ENCODE measurements around the gene CTCF.

Gene CTCF

DNA sequence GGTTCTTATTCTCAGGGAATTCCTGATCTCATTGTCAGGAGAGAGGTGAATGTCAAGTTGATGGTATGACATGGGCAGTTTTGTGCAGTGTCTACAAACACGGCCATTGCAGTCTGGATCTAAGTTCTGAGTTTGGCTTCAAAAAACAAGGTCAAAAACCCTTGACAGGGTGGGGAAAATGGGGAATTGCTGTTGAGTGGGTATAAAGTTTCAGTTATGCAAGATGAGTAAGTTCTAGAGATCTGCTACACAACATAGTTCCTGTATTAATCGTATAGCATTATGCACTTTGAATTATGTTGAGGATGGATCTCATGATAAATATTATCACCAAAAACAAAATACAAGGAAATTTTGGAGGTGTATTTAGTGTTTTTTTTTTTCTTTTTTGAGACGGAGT, 46.0 kb downstream of the CTCF start:
- DNase-seq = no peak

DNA sequence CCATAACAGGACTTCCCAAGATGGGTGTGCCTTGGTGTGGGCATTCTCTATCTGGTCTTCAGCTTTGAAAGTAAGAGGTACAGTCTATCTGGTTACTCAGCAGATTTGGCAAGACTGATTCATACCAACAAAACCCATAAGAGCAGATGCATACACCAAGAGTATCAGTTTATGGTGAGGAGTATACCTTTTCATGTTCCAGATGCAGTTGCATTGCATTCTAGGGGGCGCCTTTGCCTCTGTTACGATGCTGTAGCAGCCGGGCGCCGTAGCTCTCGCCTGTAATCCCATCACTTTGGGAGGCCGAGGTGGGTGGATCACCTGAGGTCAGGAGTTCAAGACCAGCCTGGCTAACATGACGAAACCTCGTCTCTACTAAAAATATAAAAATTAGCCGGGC, 51.5 kb downstream of the CTCF start:
- peak; percentile 42 for DNase-seq

DNA sequence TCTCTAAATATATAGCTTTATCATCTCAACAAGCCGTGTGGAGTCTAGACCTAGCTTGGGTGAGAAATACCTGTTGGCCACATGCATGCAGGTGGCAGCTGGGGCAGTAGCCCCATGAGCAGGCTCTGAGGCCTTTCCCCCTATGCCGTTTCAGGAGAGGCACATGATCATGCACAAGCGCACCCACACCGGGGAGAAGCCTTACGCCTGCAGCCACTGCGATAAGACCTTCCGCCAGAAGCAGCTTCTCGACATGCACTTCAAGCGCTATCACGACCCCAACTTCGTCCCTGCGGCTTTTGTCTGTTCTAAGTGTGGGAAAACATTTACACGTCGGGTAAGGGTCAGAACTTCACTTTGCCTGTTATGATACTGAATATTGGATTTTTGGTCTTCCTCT, 65.9 kb downstream of the CTCF start:
- no peak for DNase-seq

DNA sequence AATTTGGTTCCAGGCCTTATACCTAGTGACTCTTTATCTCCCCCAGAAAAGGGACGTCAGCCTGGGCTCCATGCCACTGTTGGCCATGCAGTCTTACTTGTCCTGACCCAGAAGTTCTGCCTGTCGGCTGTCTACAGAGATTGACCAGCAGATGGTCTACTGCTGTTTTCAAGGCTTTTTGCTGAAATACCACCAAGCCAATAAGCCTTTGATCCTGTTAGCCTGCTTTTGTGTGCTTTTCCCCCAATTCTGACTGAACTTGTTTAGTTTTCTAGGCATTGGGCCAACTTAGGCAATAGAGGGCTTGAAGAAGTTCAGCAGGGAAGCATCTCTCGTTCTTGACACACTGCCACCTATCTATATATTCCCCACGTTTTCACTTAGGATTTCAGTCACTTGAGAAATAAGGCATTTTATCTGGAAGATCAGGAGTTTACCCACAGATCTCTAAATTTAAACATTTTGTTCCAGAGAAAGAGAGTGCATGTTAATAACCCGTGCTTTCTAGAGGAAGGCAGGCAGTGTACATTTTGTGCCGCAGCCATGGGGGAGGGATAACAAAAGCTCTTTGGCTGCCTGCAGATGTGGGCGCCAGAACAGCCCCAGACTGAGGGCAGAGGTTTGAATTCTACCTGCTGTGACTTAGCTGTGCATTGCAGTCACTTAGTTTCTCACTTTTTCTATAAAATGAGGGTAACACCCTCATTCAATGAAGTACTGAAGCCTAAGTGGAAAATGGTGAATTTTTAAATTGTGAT, 70.3 kb downstream of the CTCF start:
- no peak for DNase-seq

GRCh38 chr16:67636713-67637112, 74.4 kb downstream of the CTCF start:
- DNase-seq = no peak

GRCh38 chr16:67637625-67638024, 75.3 kb downstream of the CTCF start:
- no peak for DNase-seq

DNA sequence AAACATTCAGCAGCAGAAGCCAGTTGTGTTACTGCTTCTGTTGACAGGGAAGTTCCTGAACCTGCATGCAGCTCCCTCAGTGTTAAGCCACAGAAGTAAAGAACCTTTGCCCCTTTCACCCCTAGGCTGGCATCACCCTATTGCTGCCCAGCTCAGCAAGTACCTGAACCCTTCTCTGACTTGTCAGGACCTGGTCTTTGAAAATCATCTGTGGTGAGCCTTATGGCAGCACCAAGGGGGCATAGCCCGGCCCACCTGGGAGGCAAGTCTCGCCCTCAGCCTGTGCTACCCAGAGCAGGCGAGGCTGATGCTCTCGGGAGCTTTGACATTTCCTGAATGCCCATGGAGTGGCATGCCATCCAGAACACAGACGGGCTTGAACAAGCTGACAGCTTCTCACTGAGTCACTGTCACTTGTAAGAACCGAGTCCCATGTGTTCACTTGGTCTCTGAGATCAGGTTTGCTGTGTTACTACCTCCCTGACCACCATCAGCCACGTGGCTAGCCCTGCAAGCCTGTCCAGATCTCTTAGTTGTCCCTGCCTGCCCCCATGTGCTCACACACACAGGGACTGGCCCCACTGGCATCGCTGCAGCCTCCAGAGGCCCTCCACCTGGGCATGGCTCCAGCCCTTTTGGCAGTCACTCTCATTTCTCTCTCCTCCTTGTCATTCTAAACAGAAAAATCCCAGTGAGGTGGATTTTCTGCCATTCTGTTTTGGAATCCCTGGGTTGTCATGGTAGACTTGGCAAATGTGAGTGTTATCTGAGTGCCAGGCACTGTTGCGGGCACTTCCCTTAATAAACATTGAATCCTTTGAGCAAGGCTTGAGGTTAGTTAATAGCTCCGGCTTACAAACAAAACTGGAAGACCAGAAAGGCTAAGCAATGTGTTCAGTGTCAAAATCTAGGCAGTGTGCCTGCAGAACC, 79.7 kb downstream of the CTCF start:
- no peak for DNase-seq

DNA sequence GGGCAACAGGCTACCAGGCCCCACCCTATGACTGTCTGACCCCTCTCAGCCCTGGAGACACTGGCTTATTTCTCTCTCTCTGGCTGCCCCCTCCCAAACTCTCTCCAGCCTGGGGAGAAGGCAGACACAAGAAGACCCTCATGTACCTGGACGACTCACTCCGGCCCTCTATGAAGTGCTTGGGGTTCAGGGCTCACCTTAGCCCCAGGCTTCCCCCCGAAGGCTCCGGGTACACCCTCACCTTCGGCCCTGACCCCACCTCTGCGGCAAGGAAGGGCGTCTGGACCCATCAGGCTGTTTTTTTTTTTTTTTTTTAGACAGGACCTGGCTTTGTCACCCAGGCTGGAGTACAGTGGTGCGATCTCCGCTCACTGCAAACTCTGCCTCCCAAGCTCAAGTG, 81.7 kb downstream of the CTCF start:
- no peak for DNase-seq

DNA sequence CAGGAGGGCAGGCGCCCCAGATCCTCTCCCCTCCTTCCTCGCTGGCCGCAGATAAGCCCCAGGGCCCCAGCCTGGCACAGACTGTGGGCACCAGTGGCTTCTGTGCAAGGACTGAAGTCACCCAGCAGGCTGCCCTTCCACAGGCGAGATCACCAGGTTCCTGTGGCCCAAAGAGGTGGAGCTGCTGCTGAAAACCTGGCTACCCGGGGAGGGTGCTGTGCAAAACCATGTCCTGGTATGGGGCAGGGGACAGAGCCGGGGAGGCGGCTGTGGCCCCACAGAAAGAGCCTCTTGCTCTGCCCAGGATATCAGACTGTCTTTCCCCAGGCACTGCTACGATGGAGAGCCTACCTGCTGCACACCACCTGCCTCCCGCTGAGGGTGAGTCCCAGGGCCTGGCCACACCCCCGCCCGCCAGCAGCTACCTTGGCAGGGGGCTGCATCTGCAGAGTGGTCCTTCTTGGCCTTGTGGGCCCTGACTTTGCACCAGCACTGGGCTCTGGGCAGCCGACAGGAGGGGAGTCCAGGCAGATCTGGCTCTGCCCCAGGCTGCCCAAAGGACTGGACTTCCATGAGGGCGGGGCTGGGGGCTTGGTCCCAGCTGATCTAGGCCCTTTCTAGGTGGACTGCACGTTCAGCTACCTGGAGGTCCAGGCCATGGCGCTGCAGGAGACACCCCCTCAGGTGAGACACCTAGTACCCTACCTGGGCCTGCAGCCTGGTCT, 83.2 kb downstream of the CTCF start:
- DNase-seq = no peak

- no peak for DNase-seq
Observed at GRCh38 chr16:67647111-67647651, 84.9 kb downstream of the CTCF start.

DNA sequence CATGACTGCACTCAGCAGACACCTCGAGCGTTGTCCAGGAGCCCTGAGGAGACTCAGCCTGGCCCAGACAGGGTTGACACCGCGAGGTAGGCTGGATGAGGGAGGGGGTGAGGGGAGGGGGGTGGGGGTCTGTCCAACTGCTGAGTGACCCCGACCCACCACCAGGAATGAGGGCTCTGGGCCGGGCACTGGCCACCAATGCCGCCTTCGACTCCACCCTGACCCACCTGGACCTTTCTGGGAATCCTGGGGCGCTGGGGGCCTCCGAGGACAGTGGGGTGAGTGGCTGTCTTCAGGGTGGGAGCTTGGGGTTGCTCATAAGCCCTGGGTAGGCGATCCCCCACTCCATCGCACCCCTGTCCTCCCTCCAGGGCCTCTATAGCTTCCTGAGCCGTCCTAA, 85.4 kb downstream of the CTCF start:
- DNase-seq = no peak

DNA sequence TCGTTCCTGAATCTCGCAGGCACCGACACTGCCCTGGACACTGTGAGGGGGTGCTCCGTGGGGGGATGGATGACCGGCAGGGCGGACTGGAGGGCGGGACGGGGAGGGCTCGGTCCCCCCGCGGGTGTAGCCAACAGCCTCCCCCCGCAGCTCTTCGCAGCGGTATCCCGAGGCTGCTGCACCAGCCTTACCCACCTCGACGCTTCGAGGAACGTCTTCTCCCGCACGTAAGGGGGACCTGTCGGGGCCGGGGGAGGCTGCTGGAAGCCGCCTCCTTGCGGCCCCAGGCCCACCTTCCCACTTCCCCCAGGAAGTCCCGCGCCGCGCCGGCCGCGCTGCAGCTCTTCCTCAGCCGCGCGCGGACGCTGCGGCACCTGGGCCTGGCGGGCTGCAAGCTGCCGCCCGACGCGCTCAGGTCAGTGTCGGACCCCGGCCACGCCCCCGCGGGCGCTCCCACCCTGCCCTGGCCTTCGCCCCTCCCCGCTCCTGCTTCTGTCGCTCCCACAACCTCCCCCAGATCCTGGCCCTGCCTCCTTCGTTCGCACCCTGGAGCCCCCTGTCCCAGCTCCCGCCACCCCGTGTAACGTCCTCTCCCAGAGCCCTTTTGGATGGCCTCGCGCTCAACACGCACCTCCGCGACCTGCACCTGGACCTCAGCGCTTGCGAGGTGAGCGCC, 85.9 kb downstream of the CTCF start:
- DNase-seq = no peak

DNA sequence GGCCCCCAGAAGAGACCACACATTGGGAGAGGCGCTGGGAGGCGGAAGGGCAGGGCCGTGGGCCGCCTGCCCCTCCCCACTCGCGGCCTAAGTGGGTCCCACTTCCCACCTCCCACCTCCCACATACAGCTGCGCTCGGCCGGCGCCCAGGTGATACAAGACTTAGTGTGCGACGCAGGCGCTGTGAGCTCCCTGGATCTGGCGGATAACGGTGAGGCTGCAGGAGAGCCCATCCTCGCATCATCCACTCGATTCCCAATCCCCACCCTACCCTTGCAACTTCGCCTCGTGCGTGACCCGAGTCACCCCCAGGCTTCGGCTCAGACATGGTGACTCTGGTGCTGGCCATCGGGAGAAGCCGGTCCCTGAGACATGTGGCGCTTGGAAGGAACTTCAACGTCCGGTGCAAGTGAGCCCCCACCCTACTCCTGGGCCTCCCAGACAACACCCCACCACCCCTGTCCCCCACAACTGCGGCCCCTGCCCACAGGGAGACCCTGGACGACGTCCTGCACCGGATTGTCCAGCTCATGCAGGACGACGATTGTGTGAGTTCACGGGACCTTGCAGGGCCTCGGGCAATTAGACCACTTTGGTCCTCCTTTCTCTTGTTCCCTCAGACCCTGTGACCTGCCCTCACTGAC, 86.6 kb downstream of the CTCF start:
- no peak for DNase-seq

- no peak for DNase-seq
Observed at GRCh38 chr16:67649494-67649931, 87.2 kb downstream of the CTCF start.

DNA sequence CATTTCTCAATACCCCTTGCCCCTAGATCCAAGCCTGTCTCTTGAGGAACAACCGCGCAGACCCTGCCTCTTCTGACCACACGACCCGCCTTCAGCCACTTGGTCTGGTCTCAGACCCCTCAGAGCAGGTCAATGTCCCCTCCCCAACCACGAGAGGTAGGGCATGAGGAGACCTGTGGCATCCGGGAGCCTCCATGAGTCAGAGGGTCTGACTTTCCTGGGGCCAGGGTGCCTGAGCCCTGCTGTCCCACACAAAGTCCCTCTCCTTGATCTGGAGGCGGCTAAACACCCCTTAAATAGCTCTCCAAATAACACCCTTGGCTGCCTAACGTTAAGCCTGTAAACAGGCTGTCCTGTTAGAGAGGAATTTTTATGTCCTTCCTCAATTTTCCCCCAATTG, 87.7 kb downstream of the CTCF start:
- DNase-seq = no peak

GRCh38 chr16:67651039-67651438, 88.7 kb downstream of the CTCF start:
- DNase-seq = no peak

DNA sequence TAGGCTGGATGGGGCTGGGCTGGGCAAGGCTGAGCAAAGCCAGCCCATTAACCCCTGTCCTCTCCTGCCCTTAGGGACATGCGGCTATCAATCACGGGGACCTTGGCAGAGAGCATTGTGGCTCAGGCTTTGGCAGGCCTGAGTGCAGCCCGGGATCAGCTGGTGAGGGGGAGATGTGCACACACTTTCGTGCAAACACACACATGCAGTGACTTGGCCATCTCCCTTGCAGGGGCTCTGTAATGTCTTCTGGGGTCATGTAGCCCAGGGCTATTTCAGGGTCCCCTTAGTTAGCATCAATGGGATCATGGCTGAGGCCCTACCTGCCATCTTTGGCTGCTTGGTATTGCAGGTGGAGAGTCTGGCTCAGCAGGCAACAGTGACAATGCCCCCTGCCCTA, 89.5 kb downstream of the CTCF start:
- no peak for DNase-seq

DNA sequence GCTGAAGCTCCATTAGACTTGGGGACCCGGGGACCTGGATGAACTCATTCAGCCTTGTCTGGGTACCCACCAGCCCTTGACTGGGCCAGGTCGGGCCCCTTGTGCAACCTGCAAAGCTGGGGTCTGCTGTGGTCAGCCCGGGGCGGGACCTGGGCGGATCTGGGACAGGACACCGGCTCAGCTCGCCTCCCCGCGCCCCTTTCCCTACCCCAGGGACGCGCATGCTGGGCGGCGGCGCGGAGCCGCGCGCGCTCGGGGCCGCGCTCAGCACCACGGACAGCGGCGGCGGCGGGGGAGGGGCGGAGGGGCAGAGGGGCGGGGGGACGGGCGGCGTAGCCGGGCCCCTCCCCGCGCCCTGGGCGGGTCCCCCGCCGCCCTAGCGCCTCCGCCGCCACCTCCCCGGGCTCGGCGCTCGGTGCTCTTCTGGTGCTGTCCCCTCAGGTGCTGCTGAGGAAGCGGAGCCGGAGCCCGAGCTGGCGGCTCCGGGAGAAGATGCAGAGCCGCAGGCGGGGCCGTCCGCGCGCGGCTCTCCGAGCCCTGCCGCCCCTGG, 90.3 kb downstream of the CTCF start:
- DNase-seq = peak; percentile 75

DNA sequence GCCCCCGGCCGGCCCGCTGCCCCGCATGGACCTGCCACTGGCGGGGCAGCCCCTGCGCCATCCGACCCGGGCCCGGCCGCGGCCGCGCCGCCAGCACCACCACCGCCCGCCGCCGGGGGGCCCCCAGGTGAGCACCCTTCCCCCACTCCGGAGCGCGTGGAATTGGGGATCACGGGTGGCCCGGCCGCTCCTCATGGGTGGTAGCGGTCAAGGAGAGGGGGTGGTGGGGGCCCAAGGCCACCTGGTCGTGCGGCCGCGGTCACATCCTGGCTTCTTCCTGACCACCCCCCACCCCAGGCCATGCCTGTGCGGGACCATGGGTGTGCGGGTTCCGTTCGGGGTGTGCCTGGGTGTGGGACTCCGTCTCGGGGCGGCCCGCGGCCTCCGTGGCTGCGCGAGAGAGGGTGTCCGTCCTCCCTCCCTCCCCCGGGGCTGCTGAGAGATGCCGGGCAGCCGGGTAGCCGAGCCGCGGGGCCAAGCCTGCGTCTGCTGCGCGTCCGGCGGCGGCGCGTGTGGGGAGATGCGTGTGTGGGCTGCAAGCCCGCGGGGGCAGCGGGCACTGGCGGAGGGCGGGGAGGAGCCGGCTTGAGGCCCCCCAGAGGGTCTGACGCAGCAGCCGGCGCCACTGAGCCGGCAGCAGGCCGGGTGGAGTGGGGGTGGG, 90.9 kb downstream of the CTCF start:
- peak; percentile 66 for DNase-seq

- DNase-seq = no peak
Observed at GRCh38 chr16:67653789-67654402, 91.6 kb downstream of the CTCF start.
